Small intestine (tissue), 4 donors: ENCODE data around the gene LLCFC1. TPM values are rescaled to one million over a fixed set of nuclear protein-coding genes. Genes with fewer than 3 reads are reported as not detected.

ENCODE experiments used
- polyA plus RNA-seq, 4 donors: library from polyadenylated mRNA; stranded (reverse) in 3 of 4; unstranded in 1 of 4; fragments of 200-250 nt in 3 of 4; fragments of 120-200 nt in 1 of 4; gene quantifications; one replicate each; pipeline versions ENCODE4 v1.2.1 to v1.2.3, GENCODE V29; 2013
- donor health status: healthy with polysubstance abuse.
- donor health status: Bipolar disorder and iron deficiency.
- donor health status: healthy.

LLCFC1 gene
- polyA plus RNA-seq, 4 donors, result 0.19 TPM; not detected in 3

Other genes starting within 250 kb of the LLCFC1 start
- gene PRSS1, start 190.0 kb upstream of the LLCFC1 start, polyA plus RNA-seq, result 10 to 100 TPM in 3 of 4 donors, under 1 TPM in 1; 0.06 to 28.2 (median 15.0) TPM
- 100 to 1,000 TPM in 2 of 4 donors, 10 to 100 TPM in 1, under 1 TPM in 1; 0.80 to 814 (median 123) TPM for gene PRSS2, start 168.5 kb upstream of the LLCFC1 start, polyA plus RNA-seq
- 10 to 100 TPM in 2 of 4 donors, 1 to 10 TPM in 2; 1.7 to 26.2 (median 11.8) TPM for gene EPHB6, start 84.4 kb upstream of the LLCFC1 start, polyA plus RNA-seq
- gene TRPV6, start 53.7 kb upstream of the LLCFC1 start, polyA plus RNA-seq, result 10 to 100 TPM in 2 of 4 donors, 1 to 10 TPM in 1, under 1 TPM in 1; 0.22 to 27.3 (median 15.9) TPM
- gene TRPV5, start 5.7 kb upstream of the LLCFC1 start, polyA plus RNA-seq, result under 1 TPM in 2 of 4 donors, not detected in 2; 0.01 to 0.03 TPM
- 1 to 10 TPM in 1 of 4 donors, under 1 TPM in 1, not detected in 2; 0.13 to 6.6 TPM for gene KEL, start 22.9 kb downstream of the LLCFC1 start, polyA plus RNA-seq
- not detected for gene OR9A2, start 87.6 kb downstream of the LLCFC1 start, polyA plus RNA-seq
- gene OR6V1, start 112.9 kb downstream of the LLCFC1 start, polyA plus RNA-seq, result not detected
- not detected for gene PIP, start 192.6 kb downstream of the LLCFC1 start, polyA plus RNA-seq
- not detected for gene TAS2R39, start 243.9 kb downstream of the LLCFC1 start, polyA plus RNA-seq